Activated naive CD4-positive, alpha-beta T cell treated with anti-CD3 and anti-CD28 coated beads, Interleukin-2, amount 10 ng/mL, durations not matched to agents 7 days and 5 days (primary cell): ENCODE data around the gene SPINK7.
"Not testable (repeated sequence)": the region's sequence is repeated elsewhere in the genome, so short reads cannot be mapped to it uniquely, and the experiment has no call there.

ENCODE experiments used
- CTCF ChIA-PET: fragments of 350-600 bp; sonication (Branson Sonifier 250); formaldehyde crosslinking; loops from one replicate; lab custom pipeline; 2021; ENCODE audit warnings: antibody characterized with exemption; lab: Charles Lee
- DNase-seq: peaks from one replicate; pipeline ENCODE4 v3.0.0-alpha.2; 2020
- H3K27ac Mint-ChIP-seq: one replicate; pipeline ENCODE4 v1.8.0; 2021; ENCODE audit warnings: mild to moderate bottlenecking, moderate library complexity, mixed read lengths
- H3K27me3 Mint-ChIP-seq: one replicate; pipeline ENCODE4 v1.8.0; 2021; ENCODE audit warnings: mild to moderate bottlenecking, mixed read lengths
- H3K36me3 Mint-ChIP-seq: one replicate; pipeline ENCODE4 v1.8.0; 2021; ENCODE audit warnings: mixed read lengths
- H3K4me1 Mint-ChIP-seq: one replicate; pipeline ENCODE4 v1.8.0; 2021; ENCODE audit warnings: mixed read lengths
- H3K4me3 Mint-ChIP-seq: one replicate; pipeline ENCODE4 v1.8.0; 2021; ENCODE audit warnings: mild to moderate bottlenecking, moderate library complexity, mixed read lengths
- H3K9me3 Mint-ChIP-seq: one replicate; pipeline ENCODE4 v1.8.0; 2021; ENCODE audit warnings: mixed read lengths

SPINK7 gene

DNA sequence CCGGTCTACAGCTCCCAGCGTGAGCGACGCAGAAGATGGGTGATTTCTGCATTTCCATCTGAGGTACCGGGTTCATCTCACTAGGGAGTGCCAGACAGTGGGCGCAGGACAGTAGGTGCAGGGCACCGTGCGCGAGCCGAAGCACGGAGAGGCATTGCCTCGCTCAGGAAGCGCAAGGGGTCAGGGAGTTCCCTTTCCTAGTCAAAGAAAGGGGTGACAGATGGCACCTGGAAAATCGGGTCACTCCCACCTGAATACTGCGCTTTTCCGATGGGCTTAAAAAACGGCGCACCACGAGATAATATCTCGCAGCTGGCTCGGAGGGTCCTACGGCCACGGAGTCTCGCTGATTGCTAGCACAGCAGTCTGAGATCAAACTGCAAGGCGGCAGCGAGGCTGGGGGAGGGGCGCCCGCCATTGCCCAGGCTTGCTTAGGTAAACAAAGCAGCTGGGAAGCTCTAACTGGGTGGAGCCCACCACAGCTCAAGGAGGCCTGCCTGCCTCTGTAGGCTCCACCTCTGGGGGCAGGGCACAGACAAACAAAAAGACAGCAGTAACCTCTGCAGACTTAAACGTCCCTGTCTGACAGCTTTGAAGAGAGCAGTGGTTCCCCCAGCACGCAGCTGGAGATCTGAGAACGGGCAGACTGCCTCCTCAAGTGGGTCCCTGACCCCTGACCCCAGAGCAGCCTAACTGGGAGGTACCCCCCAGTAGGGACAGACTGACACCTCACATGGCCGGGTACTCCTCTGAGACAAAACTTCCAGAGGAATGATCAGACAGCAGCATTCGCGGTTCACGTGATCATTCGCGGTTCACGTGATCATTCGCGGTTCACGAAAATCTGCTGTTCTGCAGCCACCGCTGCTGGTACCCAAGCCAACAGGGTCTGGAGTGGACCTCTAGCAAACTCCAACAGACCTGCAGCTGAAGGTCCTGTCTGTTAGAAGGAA is 8.1 kb downstream of the SPINK7 start:
- H3K4me1 Mint-ChIP-seq, H3K27me3 Mint-ChIP-seq, CTCF ChIA-PET, H3K36me3 Mint-ChIP-seq, H3K9me3 Mint-ChIP-seq, H3K27ac Mint-ChIP-seq, DNase-seq: not testable (repeated sequence)
- peak overlapping the region; percentile 62 for H3K4me3 Mint-ChIP-seq

DNA sequence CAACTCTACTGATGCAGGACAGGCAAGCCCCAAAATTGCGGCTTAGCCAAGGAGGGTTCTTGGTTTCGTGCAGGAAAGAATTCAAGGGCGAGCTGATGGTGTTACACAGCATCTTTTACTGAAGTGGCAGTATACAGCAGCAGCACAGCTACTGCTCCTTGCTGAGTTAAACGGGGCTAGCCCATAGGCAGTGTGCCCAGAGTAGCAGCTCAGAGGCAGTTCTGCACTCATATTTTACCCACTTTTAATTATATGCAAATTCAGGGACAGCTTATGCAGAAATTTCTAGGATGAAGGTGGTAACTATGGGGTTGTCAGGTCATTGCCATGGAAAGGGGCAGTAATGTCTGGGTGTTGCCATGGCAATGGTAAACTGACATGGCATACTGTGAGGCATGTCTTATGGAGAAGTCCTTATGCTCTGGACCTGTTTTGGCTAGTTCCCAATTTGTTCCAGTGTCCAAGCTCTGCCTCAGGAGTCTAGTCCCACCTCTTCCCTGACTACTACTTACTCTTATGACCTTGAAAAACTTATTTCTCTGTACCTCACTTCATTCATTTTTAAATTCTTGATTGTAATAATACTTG is 21.1 kb downstream of the SPINK7 start:
- Mint-ChIP-seq H3K36me3 (no peaks in the 10 kb centered on the region), H3K27ac (no peak overlapping the region), H3K4me3 (no peak overlapping the region), H3K9me3 (peaks cover 2% of the 10 kb centered on the region), H3K27me3 (no peaks in the 10 kb centered on the region), H3K4me1 (no peaks in the 10 kb centered on the region)
- DNase-seq = no peak
- CTCF ChIA-PET = no interaction called here

GRCh38 chr5:148335259-148335658 is 23.0 kb downstream of the SPINK7 start, which contains the start of gene SPINK9:
SPINK9 (plus strand) TSS chr5:148335559; CDS start chr5:148335614, 55 bp downstream.
- H3K27ac Mint-ChIP-seq = no peak within 1 kb of the TSS
- no peak within 1 kb of the TSS for H3K4me3 Mint-ChIP-seq
- CTCF ChIA-PET = interaction anchor here (0.6 kb wide), 1 partner anchor 21 kb away, joined by 3 read pairs; no protein-coding TSS in a partner anchor

DNA sequence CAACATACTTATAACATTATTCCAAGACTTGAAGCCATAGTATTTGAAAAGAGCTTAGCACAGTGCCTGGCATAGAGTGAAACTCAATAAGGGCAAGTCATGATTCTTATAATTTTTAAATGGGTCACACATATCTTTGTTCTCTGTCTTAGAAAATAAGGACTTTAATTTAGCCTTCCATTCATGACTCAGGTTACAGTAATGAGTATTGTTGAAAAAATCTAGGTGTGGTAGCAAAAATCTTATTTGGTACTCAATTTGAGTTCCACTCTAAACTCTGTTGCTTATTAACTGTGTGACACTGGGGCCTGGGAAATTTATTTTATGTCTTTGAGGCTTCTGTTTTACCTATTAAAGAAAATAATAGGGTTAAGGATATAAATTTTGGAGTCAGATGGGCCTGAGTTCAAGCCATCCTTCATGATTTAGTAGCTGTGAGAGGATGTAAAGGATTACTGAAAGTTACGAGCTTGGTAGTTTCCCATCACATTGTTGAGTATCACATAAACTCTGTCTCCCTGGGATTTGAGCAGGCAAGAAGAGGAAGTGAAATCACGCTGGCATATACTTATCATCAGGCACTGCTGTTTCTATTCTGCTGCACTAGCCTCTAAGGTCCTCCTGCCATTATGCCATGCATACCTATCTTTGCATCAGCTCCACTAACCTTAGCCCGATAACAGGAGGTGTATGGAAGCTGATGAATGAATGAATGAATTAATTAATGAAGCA is 24.6 kb downstream of the SPINK7 start:
- H3K27ac Mint-ChIP-seq = no peak overlapping the region
- CTCF ChIA-PET = no interaction called here
- H3K4me1 Mint-ChIP-seq = no peaks in the 10 kb centered on the region
- DNase-seq = no peak
- H3K36me3 Mint-ChIP-seq = no peaks in the 10 kb centered on the region
- no peaks in the 10 kb centered on the region for H3K27me3 Mint-ChIP-seq
- no peak overlapping the region for H3K4me3 Mint-ChIP-seq
- no peaks in the 10 kb centered on the region for H3K9me3 Mint-ChIP-seq

More at GRCh38 chr5:148335259-148335658, 23.0 kb downstream of the SPINK7 start, which contains the start of gene SPINK9:
- Mint-ChIP-seq H3K27me3 (no peaks in the 10 kb centered on the region), H3K9me3 (peaks cover 2% of the 10 kb centered on the region), H3K4me1 (no peaks in the 10 kb centered on the region), H3K36me3 (no peaks in the 10 kb centered on the region)
- no peak for DNase-seq

DNA sequence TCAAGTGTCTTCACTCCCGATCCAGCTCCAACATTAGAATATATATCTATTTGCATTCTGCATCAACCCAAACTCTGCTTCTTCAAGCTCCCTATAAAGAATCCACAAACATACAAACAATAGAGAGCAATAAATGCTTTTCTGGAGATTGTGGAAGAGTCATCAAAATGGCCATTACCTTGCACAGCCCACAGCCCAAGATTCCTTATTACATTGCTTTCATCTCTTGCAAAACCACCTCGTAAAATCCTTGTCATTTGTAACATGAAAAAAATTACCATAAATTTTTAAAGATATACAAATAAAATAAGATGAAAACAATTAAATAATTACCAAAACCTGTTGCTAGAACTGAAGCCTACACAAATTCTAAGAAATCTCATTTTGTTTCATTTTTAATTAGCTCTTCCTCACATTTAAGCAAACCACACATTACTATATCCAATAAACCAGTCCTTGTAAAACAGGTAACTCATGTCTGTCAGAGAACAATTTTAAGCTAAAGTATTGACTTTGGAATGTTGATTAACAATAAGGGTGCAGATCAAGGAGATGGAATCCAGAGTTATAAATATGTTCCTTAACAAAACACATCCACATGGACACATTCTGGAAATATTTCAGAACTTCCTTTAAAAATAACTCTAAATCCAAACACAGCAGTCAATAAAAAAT is 30.3 kb downstream of the SPINK7 start:
- Mint-ChIP-seq H3K36me3 (no peaks in the 10 kb centered on the region), H3K9me3 (no peaks in the 10 kb centered on the region), H3K27me3 (no peaks in the 10 kb centered on the region), H3K4me1 (no peaks in the 10 kb centered on the region), H3K4me3 (no peak overlapping the region), H3K27ac (no peak overlapping the region)
- no peak for DNase-seq
- CTCF ChIA-PET = no interaction called here

GRCh38 chr5:148343046-148343407 is 30.8 kb downstream of the SPINK7 start:
- Mint-ChIP-seq H3K4me1 (no peaks in the 10 kb centered on the region), H3K27me3 (no peaks in the 10 kb centered on the region), H3K9me3 (no peaks in the 10 kb centered on the region), H3K27ac (no peak overlapping the region), H3K36me3 (no peaks in the 10 kb centered on the region), H3K4me3 (no peak overlapping the region)
- CTCF ChIA-PET = no interaction called here
- no peak for DNase-seq

DNA sequence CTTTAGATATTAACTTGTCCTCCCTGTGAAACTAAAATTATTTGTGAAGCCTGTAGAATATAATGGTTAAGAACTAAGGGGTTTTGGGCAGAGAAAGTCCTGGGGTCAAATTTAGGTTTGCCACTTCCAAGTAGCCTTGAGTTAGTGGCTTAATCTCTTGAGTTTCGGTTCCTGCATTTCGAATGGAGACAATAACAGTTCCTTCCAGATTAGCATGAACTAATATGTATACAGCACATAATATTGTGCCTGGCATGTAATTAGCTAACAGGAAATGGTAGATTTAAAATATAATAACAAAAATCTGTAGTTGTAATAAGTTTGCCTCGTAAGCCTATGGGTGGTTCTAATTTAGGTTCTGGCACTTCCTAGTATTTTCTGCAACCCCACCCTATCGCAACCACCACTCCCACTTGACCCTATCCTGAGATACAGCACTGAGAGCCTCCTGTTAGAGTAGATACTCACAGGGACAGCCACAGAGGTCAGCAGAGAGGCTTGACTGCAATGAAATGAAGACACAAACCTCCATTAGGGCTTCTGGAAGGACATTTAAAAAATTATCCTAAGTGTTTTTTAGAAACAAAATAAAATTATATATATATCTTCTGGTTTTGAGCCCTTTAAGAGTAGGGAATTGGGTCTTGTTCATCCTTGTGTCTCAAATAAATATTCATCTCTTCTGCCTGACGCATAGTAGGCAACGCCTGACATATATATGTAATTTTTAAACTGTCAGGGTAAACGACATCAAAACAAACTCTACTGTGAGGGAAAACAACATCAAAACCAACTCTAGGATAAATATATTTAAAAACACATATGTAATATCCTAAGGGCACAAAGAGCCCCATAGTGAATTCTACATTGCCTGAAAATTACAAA is 31.6 kb downstream of the SPINK7 start:
- Mint-ChIP-seq H3K27me3 (no peaks in the 10 kb centered on the region), H3K27ac (no peak overlapping the region), H3K9me3 (no peaks in the 10 kb centered on the region), H3K4me1 (no peaks in the 10 kb centered on the region), H3K36me3 (no peaks in the 10 kb centered on the region), H3K4me3 (no peak overlapping the region)
- DNase-seq = no peak
- CTCF ChIA-PET = no interaction called here

- no peaks in the 10 kb centered on the region for H3K36me3 Mint-ChIP-seq
- CTCF ChIA-PET = no interaction called here
These were observed 35.5 kb downstream of the SPINK7 start for GRCh38 chr5:148347706-148348105.

DNA sequence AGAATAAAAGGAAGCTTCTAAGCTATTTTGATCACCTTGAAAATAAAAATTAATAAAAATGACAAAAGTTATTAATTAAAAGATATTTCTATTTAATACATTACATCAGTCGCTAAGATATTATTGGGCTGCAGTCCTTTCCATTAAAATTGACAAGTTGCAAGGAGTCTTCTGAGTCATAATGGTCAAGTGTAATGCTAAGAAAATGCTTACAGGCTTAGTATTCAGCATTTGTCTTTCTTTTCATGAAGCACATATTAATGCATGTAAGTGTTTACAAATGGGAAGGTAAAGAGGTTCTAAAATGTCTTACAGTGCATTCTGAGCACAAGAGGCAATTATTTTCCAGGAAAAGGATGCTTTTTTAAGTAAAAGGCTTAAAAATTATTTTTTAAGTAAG is 40.5 kb downstream of the SPINK7 start:
- no peaks in the 10 kb centered on the region for H3K9me3 Mint-ChIP-seq

More at GRCh38 chr5:148347706-148348105, 35.5 kb downstream of the SPINK7 start:
- DNase-seq = no peak
- no peaks in the 10 kb centered on the region for H3K9me3 Mint-ChIP-seq
- no peaks in the 10 kb centered on the region for H3K27me3 Mint-ChIP-seq
- H3K4me3 Mint-ChIP-seq = no peak overlapping the region
- no peak overlapping the region for H3K27ac Mint-ChIP-seq
- H3K4me1 Mint-ChIP-seq = no peaks in the 10 kb centered on the region

DNA sequence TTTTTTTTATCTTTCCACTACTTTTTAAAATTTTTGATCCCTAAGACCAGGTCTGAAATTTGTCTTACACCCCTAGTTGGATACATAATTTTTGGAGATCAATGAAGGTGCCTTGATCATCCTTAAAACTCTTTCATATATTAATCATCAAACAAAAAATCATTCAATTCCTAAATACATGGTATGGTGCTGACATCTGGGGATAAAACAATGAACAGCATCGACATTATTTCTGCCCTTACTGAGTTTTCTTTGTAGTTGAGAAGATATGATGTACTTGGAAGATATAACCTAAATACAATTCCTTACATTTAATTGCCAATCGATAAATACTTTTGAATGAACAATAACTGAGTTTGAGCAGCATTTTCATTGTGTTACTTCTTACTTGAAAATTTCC is 41.4 kb downstream of the SPINK7 start:
- no peak for DNase-seq
- Mint-ChIP-seq H3K9me3 (no peaks in the 10 kb centered on the region), H3K27ac (no peak overlapping the region), H3K36me3 (no peaks in the 10 kb centered on the region), H3K4me1 (no peaks in the 10 kb centered on the region), H3K27me3 (no peaks in the 10 kb centered on the region), H3K4me3 (no peak overlapping the region)
- CTCF ChIA-PET = no interaction called here

More for the DNA sequence above, 40.5 kb downstream of the SPINK7 start:
- Mint-ChIP-seq H3K27me3 (no peaks in the 10 kb centered on the region), H3K27ac (no peak overlapping the region), H3K4me1 (no peaks in the 10 kb centered on the region), H3K36me3 (no peaks in the 10 kb centered on the region), H3K4me3 (no peak overlapping the region)
- CTCF ChIA-PET = no interaction called here
- DNase-seq = no peak

- no peaks in the 10 kb centered on the region for H3K27me3 Mint-ChIP-seq
- no peaks in the 10 kb centered on the region for H3K36me3 Mint-ChIP-seq
- CTCF ChIA-PET = interaction anchor here (1.8 kb wide), 1 partner anchor 11 kb away, joined by 5 read pairs; no protein-coding TSS in a partner anchor
- peaks cover 3% of the 10 kb centered on the region for H3K9me3 Mint-ChIP-seq
- no peak overlapping the region for H3K4me3 Mint-ChIP-seq
- H3K4me1 Mint-ChIP-seq = no peaks in the 10 kb centered on the region
- DNase-seq = no peak
- no peak overlapping the region for H3K27ac Mint-ChIP-seq
These were observed 52.1 kb downstream of the SPINK7 start for GRCh38 chr5:148364343-148364742.
